WI38 (cell line): ENCODE measurements around the gene TCERG1L.

Source experiments
- H3K4me3 ChIP-seq: 2 replicates; pipeline ENCODE4 v1.5.1; 2011; ENCODE audit warnings: low read depth, mild to moderate bottlenecking, control low read depth, low read length
- TF ChIP-seq, protein P1 (sequence below): IDR thresholded peaks from 2 replicates; pipeline ENCODE4 v1.5.1; 2012; ENCODE audit warnings: low read depth, mild to moderate bottlenecking, control low read depth, low read length

The TCERG1L gene

DNA sequence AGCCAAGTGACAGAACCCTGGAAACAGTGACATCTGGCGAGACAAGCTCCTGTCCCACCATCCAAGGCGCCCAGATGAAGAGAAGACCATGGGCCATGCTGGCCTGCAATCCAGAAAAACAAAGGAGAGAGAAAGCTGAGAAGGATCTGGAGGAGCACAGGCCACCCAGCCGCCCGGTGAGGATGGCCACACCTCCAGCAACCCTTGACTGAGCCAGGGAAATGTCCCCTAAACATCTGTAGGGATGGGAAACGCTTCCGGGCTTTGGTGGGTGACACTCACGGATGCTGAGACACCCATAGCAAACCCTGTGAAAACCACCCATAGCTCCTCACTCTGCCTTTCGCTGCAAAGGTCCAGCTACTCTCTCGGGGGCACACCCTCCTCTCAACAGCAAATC lies 32.0 kb downstream of the TCERG1L start:
- no peak overlapping the region for H3K4me3 ChIP-seq
- TF ChIP-seq, protein P1, sequence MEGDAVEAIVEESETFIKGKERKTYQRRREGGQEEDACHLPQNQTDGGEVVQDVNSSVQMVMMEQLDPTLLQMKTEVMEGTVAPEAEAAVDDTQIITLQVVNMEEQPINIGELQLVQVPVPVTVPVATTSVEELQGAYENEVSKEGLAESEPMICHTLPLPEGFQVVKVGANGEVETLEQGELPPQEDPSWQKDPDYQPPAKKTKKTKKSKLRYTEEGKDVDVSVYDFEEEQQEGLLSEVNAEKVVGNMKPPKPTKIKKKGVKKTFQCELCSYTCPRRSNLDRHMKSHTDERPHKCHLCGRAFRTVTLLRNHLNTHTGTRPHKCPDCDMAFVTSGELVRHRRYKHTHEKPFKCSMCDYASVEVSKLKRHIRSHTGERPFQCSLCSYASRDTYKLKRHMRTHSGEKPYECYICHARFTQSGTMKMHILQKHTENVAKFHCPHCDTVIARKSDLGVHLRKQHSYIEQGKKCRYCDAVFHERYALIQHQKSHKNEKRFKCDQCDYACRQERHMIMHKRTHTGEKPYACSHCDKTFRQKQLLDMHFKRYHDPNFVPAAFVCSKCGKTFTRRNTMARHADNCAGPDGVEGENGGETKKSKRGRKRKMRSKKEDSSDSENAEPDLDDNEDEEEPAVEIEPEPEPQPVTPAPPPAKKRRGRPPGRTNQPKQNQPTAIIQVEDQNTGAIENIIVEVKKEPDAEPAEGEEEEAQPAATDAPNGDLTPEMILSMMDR = no peak

DNA sequence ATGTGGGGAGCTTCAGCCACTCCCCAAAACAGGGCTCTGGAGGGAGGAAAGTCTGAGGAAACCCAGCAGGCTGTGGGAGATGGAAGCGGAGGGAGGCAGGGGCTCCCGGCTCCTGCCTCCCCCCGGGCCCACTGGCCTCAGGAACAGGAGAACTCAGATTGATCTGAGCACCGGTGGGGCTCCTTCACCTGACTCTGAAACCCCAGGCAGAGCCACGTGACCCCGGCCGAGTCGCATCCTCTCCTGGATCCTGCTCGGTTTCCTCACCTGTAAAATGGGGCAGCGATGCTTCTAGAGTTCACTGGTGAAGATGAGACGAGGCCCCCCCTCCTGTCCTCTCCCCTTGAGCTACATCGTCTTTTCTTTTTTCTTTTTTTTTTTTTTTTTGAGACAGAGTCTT lies 33.6 kb downstream of the TCERG1L start:
- H3K4me3 ChIP-seq = no peak overlapping the region
- TF ChIP-seq, protein P1 = no peak

DNA sequence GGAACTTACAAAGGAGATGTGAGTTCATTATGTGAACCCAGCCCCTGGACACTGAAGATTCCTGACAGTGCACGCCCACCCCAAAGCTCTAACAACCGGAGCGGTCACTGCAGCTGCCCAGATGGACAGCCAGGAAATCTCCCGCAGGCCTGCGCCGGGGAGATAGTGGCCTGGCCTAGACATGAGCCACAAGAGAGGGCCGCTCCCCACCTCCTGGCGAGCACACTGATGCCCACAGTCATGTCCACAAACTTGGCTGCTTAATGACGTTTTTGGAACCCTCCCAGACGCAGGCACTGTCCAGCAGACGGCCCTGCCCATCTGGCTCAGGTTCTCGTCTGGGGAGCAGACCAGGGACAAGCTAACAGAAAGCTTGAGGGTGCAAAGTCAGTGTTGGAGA lies 34.2 kb downstream of the TCERG1L start:
- H3K4me3 ChIP-seq = no peak overlapping the region
- TF ChIP-seq, protein P1 = no peak

DNA sequence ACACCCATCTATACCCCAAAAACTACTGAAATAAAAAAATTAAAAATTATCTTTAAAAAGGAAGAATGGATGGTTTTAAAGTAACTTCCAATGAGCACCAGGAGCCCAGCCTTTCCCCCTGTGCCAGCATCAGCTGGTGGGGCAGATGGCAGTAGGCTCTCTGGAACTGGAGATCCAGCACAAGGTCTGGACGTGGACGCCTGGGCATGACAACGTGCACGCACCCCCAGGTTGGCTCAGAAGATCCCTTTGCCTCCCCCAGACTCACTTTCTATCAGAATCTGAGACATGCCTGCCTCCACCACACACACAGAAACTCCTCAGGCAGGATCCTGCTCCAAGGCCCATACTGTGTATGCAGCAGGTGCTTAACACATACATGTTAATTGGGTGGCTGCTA lies 35.8 kb downstream of the TCERG1L start:
- TF ChIP-seq, protein P1 = no peak
- H3K4me3 ChIP-seq = no peak overlapping the region

DNA sequence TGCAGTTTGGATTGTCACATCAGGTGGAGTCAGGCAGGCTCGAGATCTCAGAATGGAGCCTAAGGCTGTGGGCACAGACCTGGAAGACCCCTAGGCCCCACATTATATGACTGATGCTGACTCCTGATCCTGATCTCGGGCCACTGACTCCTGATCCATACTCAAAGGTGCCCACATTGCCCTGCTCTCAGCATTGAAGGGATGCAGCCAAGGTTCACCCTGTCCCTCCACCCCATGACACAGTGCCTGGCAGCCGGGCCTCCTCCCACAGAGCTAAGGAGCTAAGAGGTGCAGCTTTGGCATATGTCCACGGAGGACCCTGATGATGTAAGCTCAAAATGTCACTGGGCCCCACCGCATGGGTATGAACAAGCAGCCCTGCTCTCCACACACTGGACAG lies 36.6 kb downstream of the TCERG1L start:
- TF ChIP-seq, protein P1 = no peak
- H3K4me3 ChIP-seq = no peak overlapping the region

DNA sequence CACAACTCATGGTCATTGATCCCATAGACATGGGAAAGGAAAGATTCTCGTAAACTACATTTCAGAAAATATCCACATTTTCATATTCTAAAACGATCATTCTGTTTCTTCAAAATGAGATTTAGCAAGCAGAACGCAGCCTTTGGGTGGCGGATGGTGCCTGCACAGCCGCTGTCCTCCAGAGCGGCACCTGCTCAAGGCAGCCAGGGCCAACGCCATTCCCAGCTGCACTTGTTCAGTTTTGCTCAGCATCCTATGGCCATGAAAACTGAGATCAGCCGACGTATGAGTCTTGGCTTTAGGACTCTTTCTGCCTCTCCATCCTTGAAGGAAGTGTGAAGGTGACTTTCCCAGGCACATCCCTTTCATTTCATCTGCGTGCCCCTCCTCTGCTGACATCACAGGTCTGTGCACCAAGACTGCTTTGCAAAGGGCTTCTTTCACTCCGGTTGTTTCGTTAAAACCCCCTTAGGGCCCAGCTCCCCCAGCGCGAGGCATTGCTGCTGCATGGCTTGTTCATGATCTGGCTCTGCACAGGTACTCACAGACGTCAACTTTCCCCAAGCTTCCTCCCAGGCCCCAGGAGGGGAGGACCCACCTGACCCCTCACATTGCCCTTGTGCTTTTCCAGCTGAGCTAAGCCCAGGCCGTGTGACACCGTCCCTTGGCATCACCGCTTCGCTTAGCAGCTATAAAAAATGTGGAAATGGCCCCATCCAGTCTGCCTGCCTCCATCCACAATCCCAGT lies 37.2 kb downstream of the TCERG1L start:
- TF ChIP-seq, protein P1 = no peak
- H3K4me3 ChIP-seq = no peak overlapping the region

DNA sequence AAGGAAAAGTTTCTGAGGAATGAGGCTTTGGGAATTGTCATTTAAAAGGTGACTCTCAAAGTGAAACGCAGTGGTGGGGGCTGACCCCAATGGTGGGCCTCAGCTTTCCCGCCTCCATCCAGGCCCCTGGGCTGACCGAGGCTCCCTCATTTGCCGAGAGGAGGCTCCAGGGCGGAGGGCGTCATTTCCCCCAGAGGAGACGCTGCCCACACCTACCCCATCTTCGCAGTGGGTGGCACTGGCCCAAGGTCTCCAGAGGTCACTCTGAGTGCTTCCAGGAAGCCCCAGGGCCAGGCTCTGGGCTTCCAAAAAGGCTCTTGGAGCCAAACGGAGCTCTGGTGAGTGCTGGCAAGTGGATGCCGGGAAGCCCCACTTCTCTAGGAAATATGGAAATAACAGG lies 38.0 kb downstream of the TCERG1L start:
- H3K4me3 ChIP-seq = no peak overlapping the region
- TF ChIP-seq, protein P1 = no peak
